Adipocyte (in vitro differentiated cells): Measurements from ENCODE around the gene PRG2.

Source experiments
- DNase-seq: peaks from one replicate; pipeline ENCODE4 v3.0.0-alpha.2; 2015; ENCODE audit warnings: low read depth
- H3K27me3 ChIP-seq: replicated peaks from 2 replicates; pipeline ENCODE4 v1.7.0; 2013; ENCODE audit warnings: mild to moderate bottlenecking, low read length, moderate library complexity; ENCODE audit not compliant: control insufficient read depth, insufficient read depth
- H3K36me3 ChIP-seq: 2 replicates; pipeline ENCODE4 v1.7.0; 2013; ENCODE audit warnings: low read length, mild to moderate bottlenecking, moderate library complexity; ENCODE audit not compliant: control insufficient read depth, insufficient read depth, severe bottlenecking
- H3K4me1 ChIP-seq: 2 replicates; pipeline ENCODE4 v1.7.0; 2013; ENCODE audit warnings: mild to moderate bottlenecking, low read length, moderate library complexity; ENCODE audit not compliant: control insufficient read depth, insufficient read depth
- H3K4me3 ChIP-seq: 2 replicates; pipeline ENCODE4 v1.7.0; 2013; ENCODE audit warnings: mild to moderate bottlenecking, low read length, moderate library complexity
- H3K9ac ChIP-seq: 2 replicates; pipeline ENCODE4 v1.7.0; 2013; ENCODE audit warnings: mild to moderate bottlenecking, low read length, moderate library complexity
- H3K9me3 ChIP-seq: 2 replicates; pipeline ENCODE4 v1.7.0; 2013; ENCODE audit warnings: mild to moderate bottlenecking, low read length, moderate library complexity; ENCODE audit not compliant: control insufficient read depth

The PRG2 gene

DNA sequence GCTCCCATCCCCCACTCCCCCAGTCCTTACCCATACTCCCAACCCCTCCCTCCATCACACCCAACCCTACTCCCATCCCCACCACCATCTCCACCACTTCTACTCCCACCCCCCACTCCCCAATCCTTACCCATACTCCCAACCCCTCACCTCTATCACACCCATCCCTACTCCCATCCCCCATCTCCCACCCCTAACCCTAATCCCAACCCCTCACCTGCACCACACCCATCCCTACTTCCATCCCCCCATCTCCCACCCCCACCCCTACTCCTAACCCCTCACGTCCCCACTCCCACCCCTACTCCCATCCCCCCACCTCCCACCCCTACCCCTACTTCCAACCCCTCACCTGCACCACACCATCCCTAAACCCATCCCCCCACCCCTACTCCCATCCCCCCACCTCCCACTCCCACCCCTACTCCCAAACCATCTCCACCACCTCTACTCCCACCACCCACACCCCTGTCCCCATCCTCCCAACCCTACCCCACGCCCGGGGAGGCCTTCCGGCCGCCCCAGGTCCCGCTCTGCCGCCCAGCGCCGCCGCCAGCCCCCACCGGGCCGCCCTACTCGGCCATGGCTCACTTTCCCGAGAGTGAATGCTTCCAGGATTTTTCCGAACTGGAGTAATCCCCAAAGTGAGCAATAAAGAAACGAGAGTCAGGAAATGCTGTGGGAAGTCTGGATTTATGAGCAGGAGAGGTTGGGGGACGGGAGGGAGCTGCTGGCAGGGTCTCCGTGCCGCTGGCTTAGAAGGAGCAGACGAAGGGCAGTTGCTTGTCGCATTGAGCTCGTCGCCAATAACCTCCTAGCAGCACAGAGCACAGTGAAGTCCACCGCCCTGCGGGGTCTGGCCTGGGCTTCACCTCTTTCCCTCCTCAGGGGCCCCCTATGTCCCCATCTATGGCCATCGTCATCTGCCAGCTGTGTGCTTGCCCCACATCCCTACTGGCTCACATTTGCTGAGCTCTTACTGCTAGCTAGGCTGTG, 14.1 kb downstream of the PRG2 start:
- no peak for DNase-seq
- H3K9ac ChIP-seq, result no peak overlapping the region
- no peak overlapping the region for H3K4me3 ChIP-seq
- H3K9me3 ChIP-seq, result no peaks in the 10 kb centered on the region
- no peaks in the 10 kb centered on the region for H3K4me1 ChIP-seq
- H3K36me3 ChIP-seq, result no peaks in the 10 kb centered on the region
- no peaks in the 10 kb centered on the region for H3K27me3 ChIP-seq

DNA sequence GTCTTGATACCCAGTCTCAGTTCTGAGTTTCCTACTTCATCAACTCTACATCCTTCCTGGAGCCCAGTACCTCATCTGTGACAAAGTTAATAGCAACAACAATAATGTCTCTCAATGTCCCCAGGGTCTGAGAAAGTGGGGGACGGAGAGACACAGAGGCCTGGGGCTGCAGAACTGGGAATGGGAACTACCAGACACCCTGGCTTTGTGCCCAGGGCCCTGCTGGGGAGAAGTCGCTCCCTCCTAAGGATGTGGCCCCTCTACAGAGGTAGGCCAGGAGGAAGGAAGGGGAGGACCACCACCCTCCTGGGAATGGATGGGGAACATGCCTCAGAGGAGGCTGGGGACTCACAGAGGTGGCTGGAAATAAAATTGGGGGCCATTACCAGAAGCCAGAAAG, 15.0 kb downstream of the PRG2 start:
- DNase-seq, result no peak
- Histone ChIP-seq H3K36me3 (no peaks in the 10 kb centered on the region), H3K4me3 (no peak overlapping the region), H3K9me3 (no peaks in the 10 kb centered on the region), H3K9ac (no peak overlapping the region), H3K4me1 (no peaks in the 10 kb centered on the region), H3K27me3 (no peaks in the 10 kb centered on the region)

DNA sequence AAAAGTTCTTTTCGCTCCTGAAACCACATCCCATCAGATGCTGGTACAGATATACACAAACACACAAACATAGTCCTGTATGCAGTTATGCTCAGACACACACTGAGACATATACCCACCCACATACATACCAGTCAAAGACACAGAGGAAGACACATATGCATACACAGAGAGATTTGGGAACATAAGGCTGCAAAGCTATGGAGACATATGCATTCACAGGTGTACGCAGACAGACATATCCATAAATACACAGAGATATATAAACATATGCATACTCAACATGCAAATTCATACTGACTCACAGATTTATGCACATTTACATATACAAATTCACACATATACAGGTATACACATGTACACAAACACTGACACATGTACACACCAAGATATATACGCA, 15.5 kb downstream of the PRG2 start:
- no peaks in the 10 kb centered on the region for H3K9me3 ChIP-seq
- no peak overlapping the region for H3K4me3 ChIP-seq
- no peaks in the 10 kb centered on the region for H3K4me1 ChIP-seq
- no peaks in the 10 kb centered on the region for H3K27me3 ChIP-seq
- no peak for DNase-seq
- H3K36me3 ChIP-seq, result no peaks in the 10 kb centered on the region
- no peak overlapping the region for H3K9ac ChIP-seq

DNA sequence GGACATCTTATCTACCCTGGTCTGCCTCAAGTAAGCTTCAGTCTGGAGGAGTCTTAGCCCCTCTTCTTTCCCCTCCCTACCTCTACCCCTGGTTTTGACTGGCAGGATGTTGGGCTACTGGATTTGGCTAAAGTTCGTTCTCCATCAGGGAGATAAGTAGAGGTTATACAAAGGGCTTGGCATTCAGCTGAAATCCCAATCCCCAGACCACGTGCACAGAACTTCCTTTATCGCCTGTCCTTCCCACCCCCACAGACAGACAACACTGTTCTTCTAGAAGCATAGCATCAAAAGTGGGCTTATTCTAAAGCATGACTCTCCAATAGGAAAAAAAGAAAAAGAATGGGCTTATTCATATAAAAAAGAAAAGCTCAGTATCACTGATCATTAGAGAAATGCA, 17.3 kb downstream of the PRG2 start:
- Histone ChIP-seq H3K4me1 (no peaks in the 10 kb centered on the region), H3K9ac (no peak overlapping the region), H3K36me3 (no peaks in the 10 kb centered on the region), H3K9me3 (no peaks in the 10 kb centered on the region), H3K4me3 (no peak overlapping the region), H3K27me3 (no peaks in the 10 kb centered on the region)
- DNase-seq, result no peak

DNA sequence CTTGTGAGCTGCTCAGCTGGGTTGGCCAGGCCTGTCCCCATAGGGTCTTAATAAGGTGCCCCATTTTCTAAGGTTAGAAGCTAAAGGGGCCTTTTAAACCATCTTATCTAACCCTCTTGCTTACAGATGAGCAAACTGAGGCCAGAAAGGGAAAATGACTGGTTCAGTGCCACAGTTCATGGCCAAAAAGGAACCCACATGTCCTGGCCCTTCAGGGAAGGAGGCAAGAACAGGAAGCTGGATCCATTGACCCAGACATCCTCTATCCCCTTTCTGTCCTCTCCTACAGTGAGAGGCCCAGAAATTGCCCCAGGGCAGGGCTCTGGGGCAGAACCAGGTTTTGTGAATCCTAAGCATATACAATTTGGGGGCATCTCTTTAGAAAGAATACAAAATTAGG, 19.5 kb downstream of the PRG2 start:
- H3K4me3 ChIP-seq, result no peak overlapping the region
- no peaks in the 10 kb centered on the region for H3K9me3 ChIP-seq
- H3K27me3 ChIP-seq, result peaks cover under 1% of the 10 kb centered on the region
- H3K9ac ChIP-seq, result no peak overlapping the region
- no peak for DNase-seq
- no peaks in the 10 kb centered on the region for H3K36me3 ChIP-seq
- no peaks in the 10 kb centered on the region for H3K4me1 ChIP-seq

DNA sequence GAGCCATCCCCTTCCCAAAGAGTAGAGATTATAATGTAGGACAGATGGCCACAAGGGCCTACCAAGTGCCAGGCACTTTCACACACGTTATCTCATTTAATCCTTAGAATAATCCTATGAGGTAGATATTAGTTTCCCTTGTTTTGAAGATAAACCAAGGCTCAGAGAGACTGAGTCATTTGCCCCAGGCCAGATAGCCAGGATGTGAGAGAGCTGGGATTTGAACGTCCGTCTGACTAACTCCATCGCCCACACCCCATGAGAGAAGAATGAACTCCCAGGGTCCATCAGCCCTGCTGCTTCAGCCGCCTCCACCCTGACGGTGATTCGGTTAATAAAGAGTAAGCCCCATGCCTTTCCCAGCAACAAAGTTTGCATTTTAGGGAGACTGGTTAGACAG, 20.2 kb downstream of the PRG2 start:
- H3K4me3 ChIP-seq, result no peak overlapping the region
- H3K27me3 ChIP-seq, result peaks cover 4% of the 10 kb centered on the region

DNA sequence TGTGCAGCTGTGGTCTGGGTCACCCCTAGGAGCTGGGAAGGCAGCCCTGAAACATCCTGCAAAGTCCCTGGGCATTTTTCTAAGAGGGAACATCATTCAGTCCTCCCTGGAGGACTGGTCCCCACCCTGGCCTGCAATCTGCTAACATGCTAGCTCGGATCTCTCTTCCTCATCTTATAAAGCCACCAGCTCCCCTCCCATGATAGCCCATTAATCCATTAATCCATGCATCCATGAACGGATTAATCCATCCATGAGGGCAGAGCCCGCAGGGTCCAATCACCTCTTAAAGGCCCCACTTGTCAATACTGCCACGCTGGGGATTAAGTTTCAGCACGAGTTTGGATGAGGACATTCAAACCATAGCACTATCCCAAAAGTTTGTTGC, 21.6 kb downstream of the PRG2 start:
- H3K27me3 ChIP-seq, result peaks cover 9% of the 10 kb centered on the region

More for the DNA sequence above, 20.2 kb downstream of the PRG2 start:
- H3K4me1 ChIP-seq, result no peaks in the 10 kb centered on the region
- H3K36me3 ChIP-seq, result no peaks in the 10 kb centered on the region
- H3K9ac ChIP-seq, result no peak overlapping the region
- DNase-seq, result peak; percentile 31
- no peaks in the 10 kb centered on the region for H3K9me3 ChIP-seq

DNA sequence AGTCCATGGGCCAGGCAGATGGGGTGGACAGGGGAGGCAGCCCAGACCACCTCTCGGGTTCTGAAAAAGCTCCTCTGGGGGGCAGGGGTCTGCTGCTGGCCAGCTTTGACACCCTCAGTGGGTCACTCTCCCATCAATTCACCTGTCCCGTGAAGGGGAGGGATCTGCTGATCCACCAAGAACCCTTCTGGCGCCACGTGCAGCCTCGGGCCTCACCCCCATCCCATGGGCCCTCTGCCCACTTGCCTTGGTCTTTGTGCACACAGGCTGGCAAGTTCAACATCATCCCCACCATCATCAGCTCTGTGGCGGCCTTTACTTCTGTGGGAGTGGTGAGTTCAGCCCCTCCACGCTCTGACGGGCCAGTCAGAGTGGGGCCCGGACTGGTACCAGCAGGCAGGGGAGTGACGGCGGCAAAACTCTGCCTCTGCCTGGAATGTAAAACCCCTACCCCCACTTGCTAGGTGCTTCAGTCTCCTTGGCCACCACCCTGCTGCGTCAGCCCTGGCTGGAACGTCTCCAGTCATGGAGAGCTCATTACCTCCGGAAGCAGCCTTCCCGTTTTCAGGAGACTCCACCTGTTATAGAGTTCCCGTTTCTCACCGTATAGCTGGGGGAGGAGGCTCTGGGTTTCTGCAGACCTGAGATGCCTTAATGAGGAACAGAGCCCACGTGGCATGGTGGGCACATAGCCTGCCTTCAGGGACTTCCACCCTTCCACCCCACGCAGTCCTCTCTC, 22.2 kb downstream of the PRG2 start:
- no peak overlapping the region for H3K4me3 ChIP-seq
- H3K9me3 ChIP-seq, result no peaks in the 10 kb centered on the region
- no peak for DNase-seq
- H3K9ac ChIP-seq, result no peak overlapping the region
- peaks cover 9% of the 10 kb centered on the region for H3K27me3 ChIP-seq
- no peaks in the 10 kb centered on the region for H3K4me1 ChIP-seq
- H3K36me3 ChIP-seq, result no peaks in the 10 kb centered on the region

More for the DNA sequence above, 21.6 kb downstream of the PRG2 start:
- no peaks in the 10 kb centered on the region for H3K4me1 ChIP-seq
- no peak for DNase-seq
- no peaks in the 10 kb centered on the region for H3K36me3 ChIP-seq
- H3K9ac ChIP-seq, result no peak overlapping the region
- H3K4me3 ChIP-seq, result no peak overlapping the region
- no peaks in the 10 kb centered on the region for H3K9me3 ChIP-seq

DNA sequence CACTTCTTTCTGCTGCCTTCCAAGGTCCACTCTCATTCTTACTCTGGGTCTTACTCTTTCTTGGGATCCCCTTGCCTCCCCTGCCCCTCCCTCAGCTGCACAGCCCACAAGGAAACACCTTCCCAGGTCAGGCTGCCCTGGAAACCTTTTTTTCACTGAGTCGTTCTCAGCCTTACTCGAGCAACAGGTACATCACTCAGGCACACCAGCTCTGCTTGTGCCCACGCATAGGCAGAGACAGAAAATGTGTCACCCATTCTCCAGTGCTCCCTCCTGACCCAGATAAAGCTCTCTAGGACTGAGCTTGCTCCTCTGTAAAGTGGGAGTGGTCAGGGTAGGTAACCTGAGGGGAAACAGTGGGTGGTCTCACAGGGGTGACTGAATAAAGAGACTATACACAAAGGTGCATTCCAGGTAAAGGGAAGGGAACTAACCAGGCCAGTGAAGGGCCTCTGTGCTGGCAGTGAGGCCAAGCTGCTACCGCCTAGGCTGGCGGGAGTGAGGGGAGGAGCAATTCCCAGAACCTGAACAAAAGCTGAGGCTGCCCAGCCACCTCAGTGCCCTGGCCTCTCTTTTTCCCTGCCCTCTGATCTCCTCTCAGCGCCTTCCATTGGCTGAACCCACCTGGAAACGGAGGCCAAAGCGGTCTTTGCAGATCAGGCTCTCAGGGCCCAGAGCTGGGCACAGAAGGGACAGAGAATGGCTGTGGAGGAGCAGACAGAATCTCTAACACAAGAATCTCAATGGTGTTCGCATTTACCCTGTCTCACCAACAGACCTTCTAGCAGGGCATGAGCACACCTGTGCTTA, 25.4 kb downstream of the PRG2 start:
- peaks cover 9% of the 10 kb centered on the region for H3K27me3 ChIP-seq
- H3K4me1 ChIP-seq, result no peaks in the 10 kb centered on the region
- no peak overlapping the region for H3K9ac ChIP-seq
- H3K9me3 ChIP-seq, result no peaks in the 10 kb centered on the region
- no peaks in the 10 kb centered on the region for H3K36me3 ChIP-seq
- H3K4me3 ChIP-seq, result no peak overlapping the region
- no peak for DNase-seq

DNA sequence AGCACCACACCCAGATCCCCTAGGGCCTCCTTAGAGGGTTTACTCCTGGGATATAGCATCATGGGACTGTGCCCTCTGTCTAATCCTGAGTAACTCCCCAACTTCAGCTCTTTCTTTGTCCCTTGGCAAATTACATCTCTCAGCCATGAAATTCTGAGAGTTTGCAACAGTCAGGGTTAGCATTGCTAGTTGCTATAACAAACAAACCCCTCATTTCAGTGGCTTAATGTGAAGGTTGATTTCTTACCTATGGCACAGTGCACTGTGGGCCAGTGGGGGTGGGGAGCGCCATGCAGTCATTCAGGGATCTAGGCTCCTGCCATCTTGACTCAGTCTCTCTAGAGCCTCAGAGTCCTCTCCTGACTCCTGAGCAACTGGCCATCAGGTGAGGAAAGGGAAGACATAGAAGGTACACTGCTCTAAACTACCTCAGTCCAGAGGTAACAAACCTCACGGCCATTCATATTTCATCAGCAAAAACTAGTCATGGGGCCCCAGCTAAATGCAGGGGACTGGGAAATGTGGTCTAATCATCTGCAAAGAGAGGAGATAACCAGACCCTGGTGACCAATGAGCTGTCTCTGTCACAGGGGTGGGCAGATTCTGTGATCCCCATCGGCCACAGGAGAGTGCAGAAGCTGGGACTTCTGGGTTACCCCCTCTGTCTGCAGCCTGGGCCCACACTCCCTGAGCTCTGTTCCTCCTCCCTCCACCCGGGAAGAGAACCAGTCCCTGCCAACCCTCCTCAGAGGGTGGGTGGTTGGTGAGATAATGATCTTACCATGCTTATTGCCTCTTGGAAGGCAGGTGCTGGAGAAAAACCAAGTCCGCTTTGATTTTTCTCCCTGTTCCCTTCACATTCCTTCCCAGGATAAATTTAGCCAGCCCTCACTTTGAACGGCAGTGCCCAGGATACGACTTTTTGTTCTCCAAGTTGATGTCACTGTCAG, 27.0 kb downstream of the PRG2 start:
- Histone ChIP-seq H3K36me3 (no peaks in the 10 kb centered on the region), H3K9ac (no peak overlapping the region), H3K4me1 (no peaks in the 10 kb centered on the region), H3K9me3 (no peaks in the 10 kb centered on the region), H3K27me3 (peaks cover 9% of the 10 kb centered on the region), H3K4me3 (no peak overlapping the region)
- no peak for DNase-seq
